ENCODE measurements around the gene CFAP74. TPM values are rescaled to one million over a fixed set of nuclear protein-coding genes. Genes with fewer than 3 reads are reported as not detected.

CFAP74 gene
- total RNA-seq, 1 donor from 2014 or later = 3.5 TPM

GRCh38 chr1:1956586-1957532 is 46.7 kb downstream of the CFAP74 start:
- ATAC-seq = no peak

GRCh38 chr1:1956101-1956500 is 47.5 kb downstream of the CFAP74 start:
- ATAC-seq (no peak), DNase-seq (ENCODE audit: low spot score) (no peak)

More at GRCh38 chr1:1956586-1957532, 46.7 kb downstream of the CFAP74 start:
- no peak for DNase-seq (ENCODE audit: low spot score)

GRCh38 chr1:1955621-1956094 is 47.9 kb downstream of the CFAP74 start:
- DNase-seq (ENCODE audit: low spot score) (no peak), ATAC-seq (no peak)

- DNase-seq (ENCODE audit: low spot score) (no peak), ATAC-seq (no peak)
These were observed 48.6 kb downstream of the CFAP74 start for GRCh38 chr1:1954831-1955441.

- DNase-seq (ENCODE audit: low spot score) (no peak), ATAC-seq (no peak)
These were observed 49.6 kb downstream of the CFAP74 start for GRCh38 chr1:1954015-1954414.

GRCh38 chr1:1950940-1951339 is 52.6 kb downstream of the CFAP74 start:
- no peak for ATAC-seq
- DNase-seq (ENCODE audit: low spot score) = no peak

- ATAC-seq = no peak
- no peak for DNase-seq (ENCODE audit: low spot score)
These were observed 54.8 kb downstream of the CFAP74 start for GRCh38 chr1:1948783-1949182.

- DNase-seq (ENCODE audit: low spot score) = peak; percentile 94
- ATAC-seq = peak; percentile 86
These were observed 56.1 kb downstream of the CFAP74 start for GRCh38 chr1:1947493-1947892.

GRCh38 chr1:1946540-1946939 is 57.0 kb downstream of the CFAP74 start:
- DNase-seq (ENCODE audit: low spot score) (peak; percentile 77), ATAC-seq (peak; percentile 51)

- ATAC-seq = no peak
- DNase-seq (ENCODE audit: low spot score) = no peak
These were observed 57.7 kb downstream of the CFAP74 start for GRCh38 chr1:1945782-1946393.

GRCh38 chr1:1943834-1944570 is 59.6 kb downstream of the CFAP74 start:
- peak; percentile 64 for DNase-seq (ENCODE audit: low spot score)
- ATAC-seq = peak; percentile 75

- DNase-seq (ENCODE audit: low spot score) (peak; percentile 44), ATAC-seq (no peak)
These were observed 60.6 kb downstream of the CFAP74 start for GRCh38 chr1:1942753-1943656.

GRCh38 chr1:1941868-1942752 is 61.5 kb downstream of the CFAP74 start:
- no peak for ATAC-seq
- no peak for DNase-seq (ENCODE audit: low spot score)

GRCh38 chr1:1941211-1941841 is 62.3 kb downstream of the CFAP74 start:
- peak; percentile 83 for DNase-seq (ENCODE audit: low spot score)
- peak; percentile 77 for ATAC-seq

- ATAC-seq (no peak), DNase-seq (ENCODE audit: low spot score) (no peak)
These were observed 63.5 kb downstream of the CFAP74 start for GRCh38 chr1:1940123-1940425.

GRCh38 chr1:1939296-1940122 is 64.1 kb downstream of the CFAP74 start:
- no peak for ATAC-seq
- DNase-seq (ENCODE audit: low spot score) = no peak

- DNase-seq (ENCODE audit: low spot score) = no peak
- no peak for ATAC-seq
These were observed 64.8 kb downstream of the CFAP74 start for GRCh38 chr1:1938613-1939295.

Measured in left lobe of liver (tissue), 2 donors.